RWPE1 (cell line): ENCODE measurements around the gene NBPF6.
"Not testable (repeated sequence)": the region's sequence is repeated elsewhere in the genome, so short reads cannot be mapped to it uniquely, and the experiment has no call there.

Source experiments
- CTCF ChIA-PET: fragments of 350-600 bp; sonication (Branson Sonifier 250); formaldehyde crosslinking; extraction: SDS; loops from one replicate; lab custom pipeline; 2021; lab: Yijun Ruan, JAX
- POLR2A ChIA-PET: fragments of 400-600 bp; formaldehyde crosslinking; extraction: SDS; loops from one replicate; lab custom pipeline; 2020; ENCODE audit warnings: antibody characterized with exemption; ENCODE audit not compliant: low non-redundant PET; lab: Yijun Ruan, JAX
- DNase-seq: peaks from one replicate; pipeline ENCODE4 v3.0.0; 2012; ENCODE audit warnings: low spot score
- H3K27ac ChIP-seq: fragments of 450-650 bp; 2 replicates; pipeline ENCODE4 v1.5.1; 2017
- TF ChIP-seq, protein P1 (sequence below): fragments of 450-650 bp; conservative IDR thresholded peaks from 2 replicates; pipeline ENCODE4 v1.5.1; 2017; ENCODE audit warnings: low read depth, mild to moderate bottlenecking

NBPF6 gene

GRCh38 chr1:108478429-108479015 is 28.4 kb downstream of the NBPF6 start:
- TF ChIP-seq, protein P1, sequence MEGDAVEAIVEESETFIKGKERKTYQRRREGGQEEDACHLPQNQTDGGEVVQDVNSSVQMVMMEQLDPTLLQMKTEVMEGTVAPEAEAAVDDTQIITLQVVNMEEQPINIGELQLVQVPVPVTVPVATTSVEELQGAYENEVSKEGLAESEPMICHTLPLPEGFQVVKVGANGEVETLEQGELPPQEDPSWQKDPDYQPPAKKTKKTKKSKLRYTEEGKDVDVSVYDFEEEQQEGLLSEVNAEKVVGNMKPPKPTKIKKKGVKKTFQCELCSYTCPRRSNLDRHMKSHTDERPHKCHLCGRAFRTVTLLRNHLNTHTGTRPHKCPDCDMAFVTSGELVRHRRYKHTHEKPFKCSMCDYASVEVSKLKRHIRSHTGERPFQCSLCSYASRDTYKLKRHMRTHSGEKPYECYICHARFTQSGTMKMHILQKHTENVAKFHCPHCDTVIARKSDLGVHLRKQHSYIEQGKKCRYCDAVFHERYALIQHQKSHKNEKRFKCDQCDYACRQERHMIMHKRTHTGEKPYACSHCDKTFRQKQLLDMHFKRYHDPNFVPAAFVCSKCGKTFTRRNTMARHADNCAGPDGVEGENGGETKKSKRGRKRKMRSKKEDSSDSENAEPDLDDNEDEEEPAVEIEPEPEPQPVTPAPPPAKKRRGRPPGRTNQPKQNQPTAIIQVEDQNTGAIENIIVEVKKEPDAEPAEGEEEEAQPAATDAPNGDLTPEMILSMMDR: no peak
- DNase-seq: no peak
- POLR2A ChIA-PET: no interaction called here
- H3K27ac ChIP-seq: no peak overlapping the region
- CTCF ChIA-PET: no interaction called here

GRCh38 chr1:108482708-108483107 is 32.6 kb downstream of the NBPF6 start:
- CTCF ChIA-PET: no interaction called here
- TF ChIP-seq, protein P1: no peak
- no peak overlapping the region for H3K27ac ChIP-seq
- POLR2A ChIA-PET: no interaction called here
- no peak for DNase-seq

DNA sequence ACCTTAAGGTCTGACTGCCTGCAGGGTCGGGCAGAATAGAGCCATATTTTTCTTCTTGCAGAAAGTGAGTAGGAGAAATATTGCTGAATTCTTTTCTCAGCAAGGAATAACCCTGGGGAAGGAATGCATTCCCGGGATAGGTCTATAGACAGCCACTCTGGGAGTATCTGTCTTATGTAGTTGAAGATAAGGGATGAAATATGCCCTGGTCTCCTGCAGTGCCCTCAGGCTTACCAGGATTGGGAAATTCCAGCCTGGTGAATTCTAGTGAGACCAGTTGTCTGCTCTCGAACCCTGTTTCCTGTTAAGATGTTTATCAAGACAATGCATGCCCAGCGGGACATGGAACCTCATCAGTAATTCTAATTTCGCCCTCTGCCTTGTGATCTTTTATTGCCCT is 35.8 kb downstream of the NBPF6 start:
- H3K27ac ChIP-seq, CTCF ChIA-PET, POLR2A ChIA-PET, DNase-seq: not testable (repeated sequence)

DNA sequence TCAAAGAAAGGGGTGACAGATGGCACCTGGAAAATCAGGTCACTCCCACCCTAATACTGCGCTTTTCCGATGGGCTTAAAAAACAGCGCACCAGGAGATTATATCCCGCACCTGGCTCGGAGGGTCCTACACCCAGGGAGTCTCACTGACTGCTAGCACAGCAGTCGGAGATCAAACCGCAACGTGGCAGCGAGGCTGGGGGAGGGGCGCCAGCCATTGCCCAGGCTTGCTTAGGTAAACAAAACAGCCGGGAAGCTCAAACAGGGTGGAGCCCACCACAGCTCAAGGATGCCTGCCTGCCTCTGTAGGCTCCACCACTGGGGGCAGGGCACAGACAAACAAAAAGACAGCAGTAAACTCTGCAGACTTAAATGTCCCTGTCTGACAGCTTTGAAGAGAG is 36.6 kb downstream of the NBPF6 start:
- POLR2A ChIA-PET, CTCF ChIA-PET, H3K27ac ChIP-seq, DNase-seq: not testable (repeated sequence)

GRCh38 chr1:108495008-108495407 is 44.9 kb downstream of the NBPF6 start:
- DNase-seq, H3K27ac ChIP-seq, POLR2A ChIA-PET, CTCF ChIA-PET: not testable (repeated sequence)

GRCh38 chr1:108496856-108497255 is 46.7 kb downstream of the NBPF6 start:
- POLR2A ChIA-PET, DNase-seq, H3K27ac ChIP-seq: not testable (repeated sequence)
- CTCF ChIA-PET: interaction anchor here (0.7 kb wide), 1 partner anchor 619 kb away, joined by 3 read pairs; no protein-coding TSS in a partner anchor

GRCh38 chr1:108502138-108502537 is 52.0 kb downstream of the NBPF6 start:
- DNase-seq: no peak
- CTCF ChIA-PET: interaction anchor here (0.5 to 1.1 kb wide), 2 partner anchors 10 to 351 kb away, joined by 3 to 4 read pairs; no protein-coding TSS in a partner anchor
- TF ChIP-seq, protein P1: no peak
- POLR2A ChIA-PET: no interaction called here
- H3K27ac ChIP-seq: no peak overlapping the region

GRCh38 chr1:108502624-108503023 is 52.5 kb downstream of the NBPF6 start:
- CTCF ChIA-PET: no interaction called here

More at GRCh38 chr1:108502624-108503023, 52.5 kb downstream of the NBPF6 start:
- no peak for DNase-seq
- H3K27ac ChIP-seq: no peak overlapping the region
- TF ChIP-seq, protein P1: no peak
- POLR2A ChIA-PET: no interaction called here
